Hepatocyte (in vitro differentiated cells): ENCODE results near the gene CEP131.

Experiments
- CTCF ChIP-seq: fragments of 200-600 bp; sonication (generic); IDR thresholded peaks from 2 replicates; pipeline ENCODE4 v1.5.1; 2016; ENCODE audit warnings: antibody characterized with exemption, mild to moderate bottlenecking; ENCODE audit not compliant: poor library complexity
- EZH2 ChIP-seq: fragments of 200-600 bp; sonication (generic); IDR thresholded peaks from 2 replicates; pipeline ENCODE4 v1.6.1; 2016; ENCODE audit warnings: antibody characterized with exemption, mild to moderate bottlenecking, borderline replicate concordance
- EZH2phosphoT487 ChIP-seq: fragments of 200-600 bp; sonication (generic); IDR thresholded peaks from one replicate; pipeline ENCODE4 v1.6.1; 2018; ENCODE audit warnings: antibody characterized with exemption, mild to moderate bottlenecking, low read depth, moderate library complexity; ENCODE audit not compliant: unreplicated experiment, severe bottlenecking

- no peak for TF ChIP-seq EZH2
- no peak for TF ChIP-seq CTCF
- no peak for TF ChIP-seq EZH2phosphoT487
These were observed 1.4 kb downstream of the CEP131 start for GRCh38 chr17:81221371-81221841.
